Esophagus squamous epithelium (tissue), 4 donors: ENCODE data around the gene UBR3.

Source experiments
- CTCF ChIP-seq, 6 experiments: fragments of 450-650 bp in 4 of 6; fragments of 200-600 bp in 2 of 6; sonication (generic) in 2 of 6; IDR thresholded peaks; one replicate each; pipeline ENCODE4 v1.5.1; 2016 to 2019; ENCODE audit warnings: antibody characterized with exemption in 6 of 6, mild to moderate bottlenecking in 4 of 6, moderate library complexity in 4 of 6
- POLR2A ChIP-seq, 4 donors: fragments of 450-650 bp; IDR thresholded peaks; one replicate each; pipeline ENCODE4 v1.6.1; 2017; ENCODE audit warnings: antibody characterized with exemption in 4 of 4, mild to moderate bottlenecking in 4 of 4, moderate library complexity in 3 of 4

DNA sequence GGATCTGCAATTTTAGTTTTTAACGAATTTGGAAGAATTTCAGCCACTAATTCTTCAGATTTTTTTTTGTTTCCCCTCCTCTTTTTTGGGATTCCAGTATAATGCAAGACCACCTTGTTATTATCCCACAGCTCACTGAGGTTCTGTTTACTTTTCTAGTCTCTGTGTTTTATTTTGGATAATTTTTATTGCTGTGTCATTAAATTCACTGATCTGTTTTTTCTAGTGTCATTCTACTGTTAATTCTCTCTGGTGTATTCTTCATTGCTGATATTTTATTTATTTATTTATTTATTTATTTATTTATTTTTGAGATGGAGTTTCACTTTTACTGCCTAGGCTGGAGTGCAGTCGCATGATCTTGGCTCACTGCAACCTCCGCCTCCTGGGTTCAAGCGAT lies 32.2 kb downstream of the UBR3 start:
- TF ChIP-seq CTCF (IDR thresholded peaks at IDR 0.05): no peak
- TF ChIP-seq POLR2A (IDR thresholded peaks at IDR 0.05): no peak
